ENCODE measurements around the gene RAC3. TPM values are rescaled to one million over a fixed set of nuclear protein-coding genes. Genes with fewer than 3 reads are reported as not detected.

The RAC3 gene
- total and polyA plus RNA-seq, 9 of the 15 experiments (the other 6 are each of a cell fraction or from before 2014, with no cell fraction given): 0.23 to 292 (median 118) TPM

DNA sequence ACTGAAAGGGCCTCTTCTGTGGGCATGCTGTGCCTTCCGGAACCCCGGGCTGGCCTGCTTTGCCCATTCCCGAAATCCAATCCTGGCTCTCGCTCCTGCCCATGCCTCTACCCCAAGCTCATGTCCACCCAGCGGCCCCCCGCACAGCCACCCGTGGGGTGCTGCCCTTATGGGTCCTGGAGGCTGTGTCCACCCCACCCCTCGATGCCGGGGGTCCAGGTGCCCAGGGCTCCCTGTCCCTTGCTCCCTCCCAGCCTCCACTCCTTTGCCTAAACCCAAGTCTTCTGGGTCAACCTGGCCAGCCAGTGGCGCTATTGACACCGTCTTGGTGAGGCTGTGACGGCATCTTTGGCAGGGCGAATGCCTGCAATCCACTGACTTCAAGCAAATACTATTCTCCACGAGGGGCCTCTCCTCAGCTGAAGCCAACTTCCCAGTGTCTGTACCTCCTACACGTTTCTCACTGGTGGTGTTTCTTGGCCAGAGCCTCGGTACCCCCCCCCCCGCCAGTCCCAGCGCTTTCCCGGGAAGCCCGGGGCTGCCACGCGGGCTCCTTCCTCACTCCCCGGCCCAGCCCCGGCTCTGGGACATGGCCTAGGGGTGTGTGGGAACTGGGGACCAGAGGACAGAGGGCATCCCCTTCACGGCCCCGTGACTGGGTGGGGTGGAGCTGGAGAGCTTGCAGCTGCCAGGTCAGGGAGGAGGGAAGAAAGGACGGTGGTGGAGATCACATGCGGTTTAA lies 46.3 kb downstream of the RAC3 start (continued):
- TF ChIP-seq E2F8 (IDR thresholded peaks at IDR 0.05; ENCODE audit: low read depth, partially characterized antibody) (peak; percentile 60), CAMTA2 (CRISPR knock-in tag; conservative IDR thresholded peaks at IDR 0.05) (no peak), ZBTB33 (CRISPR knock-in tag; IDR thresholded peaks at IDR 0.05) (peak; percentile 94), ESRRB (CRISPR knock-in tag; IDR thresholded peaks at IDR 0.05; ENCODE audit: borderline replicate concordance) (0 out of 2 replicates have a peak, but pooled peaks have one; percentile 56), CREB1 (IDR thresholded peaks at IDR 0.05) (0 out of 2 replicates have a peak, but pooled peaks have one; percentile 12), CREB1 (CRISPR knock-in tag; IDR thresholded peaks at IDR 0.05) (no peak), POLR2G (IDR thresholded peaks at IDR 0.05; ENCODE audit: low read depth, low read length) (peak; percentile 74), ZKSCAN1 (IDR thresholded peaks at IDR 0.05; ENCODE audit: low read depth, low read length) (0 out of 2 replicates have a peak, but pooled peaks have one; percentile 33), POLR2A (conservative IDR thresholded peaks at IDR 0.05) (peak; percentile 79), KDM5B (IDR thresholded peaks at IDR 0.05; ENCODE audit: insufficient replicate concordance, low read depth, low read length) (no peak), SIN3A (IDR thresholded peaks at IDR 0.05; ENCODE audit: borderline replicate concordance in 2 of 2, control insufficient read depth in 1 of 2, low read depth in 2 of 2, low read length in 2 of 2) (peak in 1 of 2 experiments; percentile 5; a peak in 1 of 4 replicates)

All from K562 (cell line).